GM19438 (cell line): ENCODE results near the gene TRAPPC11.

Source experiments
- ATAC-seq: cut with Tn5 transposase; IDR thresholded peaks from one replicate; pipeline ENCODE4 v1.9.1; 2021; ENCODE audit warnings: low read depth; ENCODE audit not compliant: unreplicated experiment

The TRAPPC11 gene

GRCh38 chr4:183755596-183755995 lies 96.5 kb downstream of the TRAPPC11 start:
- ATAC-seq: no peak

GRCh38 chr4:183757060-183757459 lies 98.0 kb downstream of the TRAPPC11 start:
- ATAC-seq: no peak

- no peak for ATAC-seq
Measured at GRCh38 chr4:183758061-183758757, 99.1 kb downstream of the TRAPPC11 start.

GRCh38 chr4:183758758-183759447 lies 99.8 kb downstream of the TRAPPC11 start:
- ATAC-seq: no peak

- no peak for ATAC-seq
Measured at GRCh38 chr4:183760326-183760725, 101.2 kb downstream of the TRAPPC11 start.
